Neuronal stem cell (in vitro differentiated cells): ENCODE results near the gene ABL1.

Experiments used
- DNase-seq: peaks from one replicate; pipeline ENCODE4 v3.0.0-alpha.2; 2013; ENCODE audit warnings: low spot score
- H2AFZ ChIP-seq: one replicate; pipeline ENCODE4 v1.6.1; 2013; ENCODE audit warnings: mild to moderate bottlenecking, low read length, inconsistent platforms
- H2AK5ac ChIP-seq: 2 replicates; pipeline ENCODE4 v1.6.1; 2013; ENCODE audit warnings: low read depth, mild to moderate bottlenecking, inconsistent platforms, low read length, moderate library complexity, mixed read lengths
- H2BK120ac ChIP-seq: 2 replicates; pipeline ENCODE4 v1.6.1; 2013; ENCODE audit warnings: low read depth, mild to moderate bottlenecking, inconsistent platforms, low read length, moderate library complexity, mixed read lengths
- H2BK12ac ChIP-seq: one replicate; pipeline ENCODE4 v1.6.1; 2013; ENCODE audit warnings: low read length, inconsistent platforms
- H2BK15ac ChIP-seq: 2 replicates; pipeline ENCODE4 v1.6.1; 2013; ENCODE audit warnings: mild to moderate bottlenecking, low read length, inconsistent platforms, mixed read lengths
- H2BK5ac ChIP-seq: one replicate; pipeline ENCODE4 v1.6.1; 2013; ENCODE audit warnings: inconsistent platforms, mild to moderate bottlenecking, low read length, moderate library complexity
- H3K14ac ChIP-seq: one replicate; pipeline ENCODE4 v1.6.1; 2013; ENCODE audit warnings: low read length, inconsistent platforms
- H3K18ac ChIP-seq: 2 replicates; pipeline ENCODE4 v1.6.1; 2013; ENCODE audit warnings: low read length, inconsistent platforms
- H3K23ac ChIP-seq: 2 replicates; pipeline ENCODE4 v1.6.1; 2013; ENCODE audit warnings: low read depth, mild to moderate bottlenecking, mixed read lengths, low read length, inconsistent platforms; ENCODE audit not compliant: poor library complexity
- H3K27ac ChIP-seq: replicated peaks from 3 replicates; pipeline ENCODE4 v1.5.1; 2013; ENCODE audit warnings: low read length, inconsistent platforms
- H3K27me3 ChIP-seq, 3 experiments: 2 replicates each; pipeline ENCODE4 v1.6.1; 2013; ENCODE audit warnings: low read length in 3 of 3, mild to moderate bottlenecking in 2 of 3, inconsistent platforms in 1 of 3, low read depth in 1 of 3, mixed read lengths in 1 of 3, moderate library complexity in 1 of 3; ENCODE audit not compliant: control insufficient read depth in 3 of 3, insufficient read depth in 3 of 3
- H3K36me3 ChIP-seq, 2 donors: replicated peaks in 1 of 2; 2 replicates each; pipeline ENCODE4 v1.6.1; 2013; ENCODE audit warnings: low read length in 2 of 2; ENCODE audit not compliant: control insufficient read depth in 2 of 2, insufficient read depth in 2 of 2
- H3K4ac ChIP-seq: 2 replicates; pipeline ENCODE4 v1.6.1; 2013; ENCODE audit warnings: inconsistent platforms, mild to moderate bottlenecking, low read length, moderate library complexity
- H3K4me1 ChIP-seq, 2 donors: 1 replicate in 1 of 2; 2 replicates in 1 of 2; pipeline ENCODE4 v1.6.1; 2013; ENCODE audit warnings: low read length in 2 of 2, low read depth in 1 of 2; ENCODE audit not compliant: control insufficient read depth in 2 of 2, insufficient read depth in 1 of 2
- H3K4me2 ChIP-seq: one replicate; pipeline ENCODE4 v1.6.1; 2013; ENCODE audit warnings: mild to moderate bottlenecking, low read length, inconsistent platforms; ENCODE audit not compliant: insufficient read depth, poor library complexity, severe bottlenecking
- H3K4me3 ChIP-seq, 2 donors: 2 replicates each; pipeline ENCODE4 v1.5.1; 2013; ENCODE audit warnings: low read length in 2 of 2, mild to moderate bottlenecking in 2 of 2, inconsistent platforms in 1 of 2, moderate library complexity in 1 of 2
- H3K79me1 ChIP-seq: one replicate; pipeline ENCODE4 v1.6.1; 2013; ENCODE audit warnings: low read depth, mild to moderate bottlenecking, inconsistent platforms, low read length, moderate library complexity
- H3K9ac ChIP-seq: one replicate; pipeline ENCODE4 v1.6.1; 2013; ENCODE audit warnings: mild to moderate bottlenecking, low read depth, low read length, inconsistent platforms; ENCODE audit not compliant: poor library complexity
- H3K9me3 ChIP-seq, 2 donors: replicated peaks in 1 of 2; 2 replicates each; pipeline versions ENCODE3 to v1.6.1; 2013; ENCODE audit warnings: low read length in 2 of 2, mild to moderate bottlenecking in 2 of 2, inconsistent platforms in 1 of 2, low read depth in 1 of 2, mixed read lengths in 1 of 2, moderate library complexity in 1 of 2; ENCODE audit not compliant: control insufficient read depth in 2 of 2, insufficient read depth in 1 of 2
- H4K8ac ChIP-seq: one replicate; pipeline ENCODE4 v1.6.1; 2013; ENCODE audit warnings: low read depth, mild to moderate bottlenecking, inconsistent platforms, low read length, moderate library complexity
- H4K91ac ChIP-seq: one replicate; pipeline ENCODE4 v1.6.1; 2013; ENCODE audit warnings: low read length, low read depth, mild to moderate bottlenecking, inconsistent platforms; ENCODE audit not compliant: poor library complexity
- WGBS, 2 donors: extraction: QIAGEN DNeasy Blood & Tissue Kit; methylation state at CpG; one replicate each; pipeline ENCODE4 v1.1.7; 2013; ENCODE audit warnings: missing lambda C conversion rate in 2 of 2, mixed read lengths in 1 of 2; ENCODE audit not compliant: insufficient read length in 2 of 2, insufficient replicate concordance in 1 of 2; ENCODE audit errors: extremely low coverage in 2 of 2; 5-methylcytosine and 5-hydroxymethylcytosine counted together

Gene ABL1

GRCh38 chr9:130919559-130920145, 84.6 kb downstream of the ABL1 start:
- Histone ChIP-seq H3K79me1 (no peaks in the 10 kb centered on the region), H3K27me3 (peaks cover 2 to 93% (median 2%) of the 10 kb centered on the region in 3 experiments), H4K8ac (no peak overlapping the region), H3K36me3 (no peaks in the 10 kb centered on the region), H3K9ac (peak overlapping the region; percentile 66), H3K18ac (peak overlapping the region; percentile 88), H2BK120ac (no peak overlapping the region), H2AFZ (no peak overlapping the region), H3K4me2 (no peak overlapping the region), H3K4me1 (peaks cover 16 to 23% of the 10 kb centered on the region in 2 donors), H3K9me3 (no peaks in the 10 kb centered on the region), H3K4me3 (no peak overlapping the region), H3K14ac (peak overlapping the region; percentile 94), H2BK5ac (no peak overlapping the region), H2AK5ac (peak overlapping the region; percentile 98), H3K23ac (peak overlapping the region; percentile 94), H2BK12ac (no peak overlapping the region), H3K27ac (no peak overlapping the region), H4K91ac (no peak overlapping the region), H3K4ac (no peak overlapping the region), H2BK15ac (peak overlapping the region; percentile 2)
- no CpG with 5 or more reads among the region's 14 CpGs for WGBS, 2 donors
- no peak for DNase-seq

- H4K91ac ChIP-seq, result no peak overlapping the region
- H3K18ac ChIP-seq, result peak overlapping the region; percentile 48
- peaks cover 2 to 93% (median 2%) of the 10 kb centered on the region in 3 experiments for H3K27me3 ChIP-seq
- H3K23ac ChIP-seq, result peak overlapping the region; percentile 94
- H3K9ac ChIP-seq, result no peak overlapping the region
- no peak overlapping the region for H2AFZ ChIP-seq
- peaks cover 16 to 23% of the 10 kb centered on the region in 2 donors for H3K4me1 ChIP-seq
- no peak overlapping the region for H2BK12ac ChIP-seq
- no CpG with 5 or more reads among the region's 8 CpGs for WGBS, 2 donors
- H2BK5ac ChIP-seq, result no peak overlapping the region
- no peak overlapping the region for H3K27ac ChIP-seq
- H4K8ac ChIP-seq, result no peak overlapping the region
- no peak for DNase-seq
- no peak overlapping the region for H3K4me3 ChIP-seq
- H3K4me2 ChIP-seq, result no peak overlapping the region
- H2BK15ac ChIP-seq, result no peak overlapping the region
- H3K79me1 ChIP-seq, result no peaks in the 10 kb centered on the region
- H3K36me3 ChIP-seq, result no peaks in the 10 kb centered on the region
- H3K9me3 ChIP-seq, result no peaks in the 10 kb centered on the region
- no peak overlapping the region for H2BK120ac ChIP-seq
- H3K4ac ChIP-seq, result no peak overlapping the region
- H2AK5ac ChIP-seq, result peak overlapping the region; percentile 58
- no peak overlapping the region for H3K14ac ChIP-seq
These were observed 85.2 kb downstream of the ABL1 start for GRCh38 chr9:130920233-130920632.

GRCh38 chr9:130920762-130921299, 85.8 kb downstream of the ABL1 start:
- Histone ChIP-seq H4K8ac (no peak overlapping the region), H3K4ac (no peak overlapping the region), H2AK5ac (peak overlapping the region; percentile 58), H2AFZ (no peak overlapping the region), H3K23ac (peak overlapping the region; percentile 94), H3K79me1 (no peaks in the 10 kb centered on the region), H2BK5ac (no peak overlapping the region), H3K4me3 (no peak overlapping the region), H3K4me1 (peaks cover 16 to 23% of the 10 kb centered on the region in 2 donors), H3K27me3 (peaks cover 2 to 94% (median 2%) of the 10 kb centered on the region in 3 experiments), H3K14ac (no peak overlapping the region), H3K9ac (no peak overlapping the region), H2BK120ac (no peak overlapping the region), H3K9me3 (no peaks in the 10 kb centered on the region), H3K36me3 (no peaks in the 10 kb centered on the region), H4K91ac (no peak overlapping the region), H3K18ac (peak overlapping the region; percentile 89), H3K4me2 (no peak overlapping the region), H2BK15ac (no peak overlapping the region), H3K27ac (no peak overlapping the region), H2BK12ac (no peak overlapping the region)
- DNase-seq, result no peak
- no CpG with 5 or more reads among the region's 14 CpGs for WGBS, 2 donors

- Histone ChIP-seq H3K36me3 (no peaks in the 10 kb centered on the region), H3K4me1 (peaks cover 16 to 23% of the 10 kb centered on the region in 2 donors), H2AFZ (no peak overlapping the region), H3K79me1 (no peaks in the 10 kb centered on the region), H3K9ac (no peak overlapping the region), H3K27ac (no peak overlapping the region), H2AK5ac (peak overlapping the region; percentile 43), H3K9me3 (no peaks in the 10 kb centered on the region), H3K14ac (peak overlapping the region; percentile 84), H2BK5ac (no peak overlapping the region), H3K27me3 (peaks cover 2 to 95% (median 2%) of the 10 kb centered on the region in 3 experiments), H2BK120ac (no peak overlapping the region), H3K4me2 (no peak overlapping the region), H3K23ac (peak overlapping the region; percentile 94), H3K4me3 (no peak overlapping the region), H2BK12ac (no peak overlapping the region), H2BK15ac (no peak overlapping the region), H4K91ac (no peak overlapping the region), H3K4ac (no peak overlapping the region), H3K18ac (peak overlapping the region; percentile 89), H4K8ac (no peak overlapping the region)
- no peak for DNase-seq
- no CpG with 5 or more reads among the region's 29 CpGs for WGBS, 2 donors
These were observed 86.4 kb downstream of the ABL1 start for GRCh38 chr9:130921300-130921988.
